K562 (cell line): ENCODE data around the gene SETD4. TPM values are rescaled to one million over a fixed set of nuclear protein-coding genes. Genes with fewer than 3 reads are reported as not detected.

ENCODE experiments used
- ATF1 ChIP-seq, 2 experiments: fragments of 450-650 bp in 1 of 2; IDR thresholded peaks; 2 replicates each; pipeline ENCODE4 v1.6.1; 2016; ENCODE audit warnings: missing compliant biosample characterization in 1 of 2, missing genetic modification characterization in 1 of 2
- ATF3 ChIP-seq, 2 experiments: fragments of 450-650 bp in 1 of 2; sonication (generic) in 1 of 2; formaldehyde crosslinking in 1 of 2; IDR thresholded peaks in 1 of 2; conservative IDR thresholded peaks in 1 of 2; 2 replicates each; pipeline versions ENCODE4 v1.6.1 to v1.8.1; 2016 to 2023; ENCODE audit warnings: mild to moderate bottlenecking in 2 of 2, moderate library complexity in 2 of 2, inconsistent platforms in 1 of 2, missing genetic modification reagents in 1 of 2
- COPS2 ChIP-seq: fragments of 450-650 bp; conservative IDR thresholded peaks from 2 replicates; pipeline ENCODE4 v1.6.1; 2016; ENCODE audit warnings: mild to moderate bottlenecking, moderate library complexity
- CTCFL ChIP-seq: IDR thresholded peaks from 2 replicates; pipeline ENCODE4 v1.6.1; 2011; ENCODE audit warnings: borderline replicate concordance, low read depth, mild to moderate bottlenecking, moderate library complexity, low read length; ENCODE audit not compliant: insufficient read depth, poor library complexity, severe bottlenecking
- DNMT1 ChIP-seq: fragments of 450-650 bp; IDR thresholded peaks from 2 replicates; pipeline ENCODE4 v1.6.1; 2016; ENCODE audit warnings: antibody characterized with exemption, mild to moderate bottlenecking
- HNRNPLL ChIP-seq: fragments of 200-400 bp; formaldehyde crosslinking; IDR thresholded peaks from 2 replicates; pipeline ENCODE4 v1.6.1; 2017; ENCODE audit warnings: low read length, low read depth, mild to moderate bottlenecking; ENCODE audit not compliant: poor library complexity, severe bottlenecking
- LEF1 ChIP-seq: fragments of 450-650 bp; IDR thresholded peaks from 2 replicates; pipeline ENCODE4 v1.6.1; 2016; ENCODE audit warnings: mild to moderate bottlenecking
- PCBP1 ChIP-seq: fragments of 200-400 bp; formaldehyde crosslinking; IDR thresholded peaks from 2 replicates; pipeline ENCODE4 v1.6.1; 2018; ENCODE audit warnings: mild to moderate bottlenecking, low read depth, low read length; ENCODE audit not compliant: poor library complexity, severe bottlenecking
- PTBP1 ChIP-seq: fragments of 200-400 bp; formaldehyde crosslinking; IDR thresholded peaks from 2 replicates; pipeline ENCODE4 v1.6.1; 2017; ENCODE audit warnings: low read depth, low read length
- SIRT6 ChIP-seq: IDR thresholded peaks from one replicate; pipeline ENCODE4 v1.6.1; 2012; ENCODE audit warnings: low read depth, mild to moderate bottlenecking, control low read depth, inconsistent platforms, low read length, moderate library complexity
- SMARCB1 ChIP-seq: IDR thresholded peaks from 2 replicates; pipeline ENCODE4 v1.6.1; 2011; ENCODE audit warnings: improper control_type of control experiment, low read depth; ENCODE audit not compliant: insufficient read length
- TAL1 ChIP-seq: fragments of 450-650 bp; IDR thresholded peaks from 2 replicates; pipeline ENCODE4 v1.6.1; 2016; ENCODE audit warnings: mild to moderate bottlenecking
- TEAD2 ChIP-seq: fragments of 450-650 bp; IDR thresholded peaks from 2 replicates; pipeline ENCODE4 v1.6.1; 2016; ENCODE audit warnings: missing genetic modification characterization, control low read depth, missing compliant biosample characterization
- THRAP3 ChIP-seq: fragments of 450-650 bp; IDR thresholded peaks from 2 replicates; pipeline ENCODE4 v1.6.1; 2016; ENCODE audit warnings: mild to moderate bottlenecking, inconsistent platforms, borderline replicate concordance
- TSHZ1 ChIP-seq: fragments of 250-450 bp; sonication (Bioruptor Pico); IDR thresholded peaks from 2 replicates; pipeline ENCODE4 v1.4.0; 2020; ENCODE audit warnings: mild to moderate bottlenecking, moderate library complexity
- USF1 ChIP-seq: sonication (generic); formaldehyde crosslinking; IDR thresholded peaks from 2 replicates; pipeline ENCODE4 v1.9.0; 2022; ENCODE audit warnings: mild to moderate bottlenecking, missing genetic modification reagents
- ZFPM2 ChIP-seq: fragments of 250-450 bp; sonication (Bioruptor Pico); IDR thresholded peaks from 2 replicates; pipeline ENCODE4 v1.5.1; 2022; ENCODE audit warnings: mild to moderate bottlenecking
- ZKSCAN8 ChIP-seq: fragments of 200-800 bp; sonication (Bioruptor generic); IDR thresholded peaks from 2 replicates; pipeline ENCODE4 v1.6.1; 2016; ENCODE audit warnings: missing genetic modification characterization, missing compliant biosample characterization
- ZNF23 ChIP-seq: fragments of 250-450 bp; sonication (Bioruptor Pico); IDR thresholded peaks from 2 replicates; pipeline ENCODE4 v1.4.0; 2020; ENCODE audit warnings: mild to moderate bottlenecking
- polyA plus RNA-seq, 8 experiments: library from polyadenylated mRNA; depleted of rRNA in 4 of 8; stranded (reverse) in 5 of 8; unstranded in 3 of 8; fragments of >200 nt; fragmentation: Nextera tagmentation in 2 of 8; fragmentation: Illumina TruSeq in 1 of 8; extraction: Ambion mirVana in 2 of 8; extraction: Trizol in 1 of 8; gene quantifications; 2 replicates each; pipeline versions ENCODE4 v1.2.1 to v1.2.3, GENCODE V29; 2011 to 2014; ENCODE audit warnings: inconsistent platforms in 1 of 8, missing spikeins in 1 of 8
- total RNA-seq, 7 experiments: library from RNA; depleted of rRNA in 6 of 7; stranded (reverse); fragments of >200 nt in 6 of 7; fragmentation: Illumina TruSeq in 2 of 7; extraction: Trizol in 2 of 7; gene quantifications; 2 replicates each; pipeline versions ENCODE4 v1.2.1 to v1.2.3, GENCODE V29; 2011 to 2021; ENCODE audit warnings: low replicate concordance in 1 of 7

Gene SETD4
- total and polyA plus RNA-seq, 9 of the 15 experiments (the other 6 are each of a cell fraction or from before 2014, with no cell fraction given), result 16.1 to 51.3 (median 25.7) TPM

- no peak for TF ChIP-seq DNMT1
- TF ChIP-seq SIRT6, result no peak
- no peak for TF ChIP-seq PCBP1
- TF ChIP-seq TEAD2 (tag), result no peak
- TF ChIP-seq ZNF23 (CRISPR knock-in tag), result no peak
- TF ChIP-seq USF1 (CRISPR knock-in tag), result no peak
- no peak for TF ChIP-seq THRAP3
- no peak for TF ChIP-seq ZFPM2 (CRISPR knock-in tag)
- no peak for TF ChIP-seq LEF1
- TF ChIP-seq SMARCB1, result no peak
- 0 out of 2 replicates have a peak, but pooled peaks have one; percentile 13 for TF ChIP-seq ATF3 (IDR thresholded peaks at IDR 0.05)
- no peak for TF ChIP-seq ATF3 (CRISPR knock-in tag; conservative IDR thresholded peaks at IDR 0.05)
- no peak for TF ChIP-seq HNRNPLL
- no peak for TF ChIP-seq PTBP1
- TF ChIP-seq ZKSCAN8 (CRISPR knock-in tag), result no peak
- TF ChIP-seq TAL1, result no peak
- no peak for TF ChIP-seq ATF1 (CRISPR knock-in tag; IDR thresholded peaks at IDR 0.05)
- TF ChIP-seq ATF1 (tag; IDR thresholded peaks at IDR 0.05), result no peak
- TF ChIP-seq CTCFL, result peak; percentile 78
- TF ChIP-seq TSHZ1 (CRISPR knock-in tag), result no peak
- TF ChIP-seq COPS2, result no peak
These were observed 44.3 kb upstream of the SETD4 start (continued) for GRCh38 chr21:36104317-36105300.
